ENCODE results near the gene NR4A2. TPM values are rescaled to one million over a fixed set of nuclear protein-coding genes. Genes with fewer than 3 reads are reported as not detected.

The NR4A2 gene
- polyA plus RNA-seq, 1 experiment, result 1.5 TPM

- POLR2A ChIA-PET, result no interaction called here
Measured at GRCh38 chr2:156321243-156321904, 11.1 kb downstream of the NR4A2 start.

GRCh38 chr2:156320486-156321098, 11.9 kb downstream of the NR4A2 start:
- ChIA-PET CTCF (interaction anchor here (0.6 to 1.6 kb wide), 2 partner anchors 15 to 269 kb away, joined by 4 to 5 read pairs; no protein-coding TSS in a partner anchor), POLR2A (no interaction called here)
- Histone ChIP-seq H3K27me3 (ENCODE audit: control insufficient read depth, insufficient read depth, low read length) (peaks cover 20% of the 10 kb centered on the region), H3K36me3 (ENCODE audit: control insufficient read depth, insufficient read depth, low read length) (no peaks in the 10 kb centered on the region), H3K4me3 (ENCODE audit: low read depth, low read length) (peak overlapping the region; percentile 31)
- TF ChIP-seq, protein P1, sequence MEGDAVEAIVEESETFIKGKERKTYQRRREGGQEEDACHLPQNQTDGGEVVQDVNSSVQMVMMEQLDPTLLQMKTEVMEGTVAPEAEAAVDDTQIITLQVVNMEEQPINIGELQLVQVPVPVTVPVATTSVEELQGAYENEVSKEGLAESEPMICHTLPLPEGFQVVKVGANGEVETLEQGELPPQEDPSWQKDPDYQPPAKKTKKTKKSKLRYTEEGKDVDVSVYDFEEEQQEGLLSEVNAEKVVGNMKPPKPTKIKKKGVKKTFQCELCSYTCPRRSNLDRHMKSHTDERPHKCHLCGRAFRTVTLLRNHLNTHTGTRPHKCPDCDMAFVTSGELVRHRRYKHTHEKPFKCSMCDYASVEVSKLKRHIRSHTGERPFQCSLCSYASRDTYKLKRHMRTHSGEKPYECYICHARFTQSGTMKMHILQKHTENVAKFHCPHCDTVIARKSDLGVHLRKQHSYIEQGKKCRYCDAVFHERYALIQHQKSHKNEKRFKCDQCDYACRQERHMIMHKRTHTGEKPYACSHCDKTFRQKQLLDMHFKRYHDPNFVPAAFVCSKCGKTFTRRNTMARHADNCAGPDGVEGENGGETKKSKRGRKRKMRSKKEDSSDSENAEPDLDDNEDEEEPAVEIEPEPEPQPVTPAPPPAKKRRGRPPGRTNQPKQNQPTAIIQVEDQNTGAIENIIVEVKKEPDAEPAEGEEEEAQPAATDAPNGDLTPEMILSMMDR (IDR thresholded peaks at IDR 0.05; ENCODE audit: insufficient read depth, low read depth, low read length), result no peak
- DNase-seq (ENCODE audit: low read depth), result no peak

More at GRCh38 chr2:156321243-156321904, 11.1 kb downstream of the NR4A2 start:
- Histone ChIP-seq H3K36me3 (ENCODE audit: control insufficient read depth, insufficient read depth, low read length) (no peaks in the 10 kb centered on the region), H3K27me3 (ENCODE audit: control insufficient read depth, insufficient read depth, low read length) (peaks cover 20% of the 10 kb centered on the region), H3K4me3 (ENCODE audit: low read depth, low read length) (peak overlapping the region; percentile 9)
- CTCF ChIA-PET, result no interaction called here
- DNase-seq (ENCODE audit: low read depth), result no peak
- TF ChIP-seq, protein P1 (IDR thresholded peaks at IDR 0.05; ENCODE audit: insufficient read depth, low read depth, low read length), result no peak

DNA sequence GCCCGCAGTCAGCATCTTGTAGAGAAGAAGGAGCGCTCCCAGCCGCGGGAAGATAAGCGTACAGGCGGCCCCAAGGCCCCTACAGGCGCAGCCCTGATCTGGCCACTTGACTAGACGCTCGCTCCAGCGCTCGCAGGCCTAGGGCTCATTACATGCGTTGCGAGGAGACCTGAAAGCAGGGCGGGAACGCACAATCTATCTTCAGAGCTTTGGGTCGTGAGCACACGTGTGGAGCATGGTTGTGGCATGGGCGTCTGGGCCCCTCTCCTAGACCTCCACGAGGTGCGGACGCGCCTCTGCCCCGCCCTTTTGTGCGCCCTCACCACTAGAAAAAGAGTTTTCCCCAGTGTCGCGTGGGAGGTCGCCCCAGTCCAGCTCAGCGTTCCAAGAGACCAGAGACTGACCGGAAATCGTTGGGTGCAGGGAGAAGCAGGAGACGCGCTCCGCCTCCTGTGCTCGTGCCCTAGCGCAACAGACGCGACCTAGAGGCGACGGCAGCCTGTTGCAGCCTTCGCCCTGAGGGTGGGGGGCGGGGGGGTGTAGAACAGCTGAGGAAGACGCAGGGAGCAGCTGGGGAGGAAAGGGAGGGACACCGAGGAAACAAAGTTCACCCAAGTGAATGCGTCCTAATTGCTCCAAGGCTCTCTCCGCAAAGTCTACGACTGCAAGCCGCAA, 12.6 kb downstream of the NR4A2 start:
- no peak for DNase-seq (ENCODE audit: low read depth)
- TF ChIP-seq, protein P1 (IDR thresholded peaks at IDR 0.05; ENCODE audit: insufficient read depth, low read depth, low read length), result peak; percentile 39; the same call in 1 of the 2 replicates
- Histone ChIP-seq H3K27me3 (ENCODE audit: control insufficient read depth, insufficient read depth, low read length) (peaks cover 20% of the 10 kb centered on the region), H3K4me3 (ENCODE audit: low read depth, low read length) (peak overlapping the region; percentile 31), H3K36me3 (ENCODE audit: control insufficient read depth, insufficient read depth, low read length) (no peaks in the 10 kb centered on the region)
- ChIA-PET POLR2A (interaction anchor here (0.6 kb wide), 1 partner anchor 274 kb away, joined by 3 read pairs; no protein-coding TSS in a partner anchor), CTCF (interaction anchor here (0.6 to 1.6 kb wide), 2 partner anchors 16 to 269 kb away, joined by 4 to 5 read pairs; no protein-coding TSS in a partner anchor)

DNA sequence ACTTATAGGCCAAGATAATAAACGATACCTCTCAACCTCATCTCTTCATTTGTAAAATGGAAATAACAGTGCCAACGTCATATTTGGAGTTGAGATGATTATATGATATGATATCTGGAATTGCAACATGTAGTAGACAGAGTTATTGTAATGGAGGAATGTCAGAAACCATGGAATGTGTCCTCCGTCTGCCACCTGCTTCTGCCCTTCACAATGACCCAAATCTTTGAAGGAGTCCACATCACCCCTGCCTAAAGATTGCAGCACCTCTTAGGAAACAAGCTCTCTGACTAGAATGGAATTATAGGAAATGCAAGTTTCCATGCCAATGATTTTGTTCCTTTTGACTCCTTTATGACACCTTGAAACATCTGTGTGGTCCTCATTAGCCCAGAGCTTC, 14.9 kb downstream of the NR4A2 start:
- no peak overlapping the region for H3K4me3 ChIP-seq (ENCODE audit: low read depth, low read length)
- ChIA-PET POLR2A (no interaction called here), CTCF (no interaction called here)
- DNase-seq (ENCODE audit: low read depth), result no peak
- H3K27me3 ChIP-seq (ENCODE audit: control insufficient read depth, insufficient read depth, low read length), result peaks cover 13% of the 10 kb centered on the region
- TF ChIP-seq, protein P1 (IDR thresholded peaks at IDR 0.05; ENCODE audit: insufficient read depth, low read depth, low read length), result no peak
- H3K36me3 ChIP-seq (ENCODE audit: control insufficient read depth, insufficient read depth, low read length), result no peaks in the 10 kb centered on the region

DNA sequence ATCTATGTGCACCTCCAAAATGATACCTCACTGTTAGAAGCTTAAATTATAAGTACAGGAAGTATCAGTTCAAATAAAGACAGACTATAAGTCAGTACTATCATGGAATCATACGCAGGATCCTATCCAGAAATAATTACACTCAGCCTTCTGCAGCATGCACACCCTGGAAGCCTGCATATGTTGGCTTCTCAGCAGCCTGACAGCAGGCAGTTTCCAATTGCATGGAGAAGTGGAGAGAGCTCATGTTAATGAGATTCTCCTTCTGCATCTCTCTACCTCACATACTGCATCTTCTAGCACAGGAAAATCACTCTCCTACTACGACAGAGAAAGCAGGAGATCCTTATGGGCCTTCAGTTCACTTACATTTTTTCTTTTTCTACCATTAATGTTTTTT, 20.5 kb downstream of the NR4A2 start:
- Histone ChIP-seq H3K27me3 (ENCODE audit: control insufficient read depth, insufficient read depth, low read length) (no peaks in the 10 kb centered on the region), H3K4me3 (ENCODE audit: low read depth, low read length) (no peak overlapping the region), H3K36me3 (ENCODE audit: control insufficient read depth, insufficient read depth, low read length) (no peaks in the 10 kb centered on the region)
- DNase-seq (ENCODE audit: low read depth), result no peak
- POLR2A ChIA-PET, result no interaction called here
- CTCF ChIA-PET, result no interaction called here
- TF ChIP-seq, protein P1 (IDR thresholded peaks at IDR 0.05; ENCODE audit: insufficient read depth, low read depth, low read length), result no peak

All from BJ (cell line).